AG04450 (cell line): ENCODE measurements around the gene VAV3. TPM values are rescaled to one million over a fixed set of nuclear protein-coding genes. Genes with fewer than 3 reads are reported as not detected.

Experiments used
- CTCF ChIA-PET: fragments of 300-600, 350-600 bp; formaldehyde crosslinking; extraction: SDS; loops from one replicate; lab custom pipeline; 2022; ENCODE audit warnings: antibody characterized with exemption, inconsistent platforms; lab: Charles Lee
- POLR2A ChIA-PET: fragments of 350-600 bp; formaldehyde crosslinking; extraction: SDS; loops from one replicate; lab custom pipeline; 2021; ENCODE audit warnings: antibody characterized with exemption, inconsistent platforms; lab: Yijun Ruan, JAX
- DNase-seq: peaks from one replicate; pipeline ENCODE4 v3.0.0-alpha.2; 2011; ENCODE audit warnings: low read depth, low spot score
- H3K27ac ChIP-seq: one replicate; pipeline ENCODE4 v1.5.1; 2012; ENCODE audit warnings: low read depth, low read length, control low read depth
- H3K27me3 ChIP-seq: one replicate; pipeline ENCODE4 v1.6.0; 2012; ENCODE audit warnings: low read length; ENCODE audit not compliant: control insufficient read depth, insufficient read depth
- H3K4me3 ChIP-seq: 2 replicates; pipeline ENCODE4 v1.5.1; 2011; ENCODE audit warnings: mild to moderate bottlenecking, low read depth, low read length, control low read depth
- H3K9me3 ChIP-seq: 2 replicates; pipeline ENCODE4 v1.5.1; 2012; ENCODE audit warnings: low read length; ENCODE audit not compliant: control insufficient read depth, insufficient read depth
- polyA plus RNA-seq: library from polyadenylated mRNA; depleted of rRNA; stranded (reverse); fragments of >200 nt; gene quantifications from 2 replicates; pipeline ENCODE4 v1.2.3, GENCODE V29; 2011
- TF ChIP-seq, protein P1 (sequence below): IDR thresholded peaks from 2 replicates; pipeline ENCODE4 v1.5.1; 2011; ENCODE audit warnings: low read depth, low read length, control low read depth, inconsistent platforms

The VAV3 gene
- polyA plus RNA-seq, 1 experiment: 0.02 TPM

- Histone ChIP-seq H3K4me3 (no peak overlapping the region), H3K9me3 (no peaks in the 10 kb centered on the region), H3K27me3 (no peaks in the 10 kb centered on the region), H3K27ac (no peak overlapping the region)
- no peak for DNase-seq
- TF ChIP-seq, protein P1, sequence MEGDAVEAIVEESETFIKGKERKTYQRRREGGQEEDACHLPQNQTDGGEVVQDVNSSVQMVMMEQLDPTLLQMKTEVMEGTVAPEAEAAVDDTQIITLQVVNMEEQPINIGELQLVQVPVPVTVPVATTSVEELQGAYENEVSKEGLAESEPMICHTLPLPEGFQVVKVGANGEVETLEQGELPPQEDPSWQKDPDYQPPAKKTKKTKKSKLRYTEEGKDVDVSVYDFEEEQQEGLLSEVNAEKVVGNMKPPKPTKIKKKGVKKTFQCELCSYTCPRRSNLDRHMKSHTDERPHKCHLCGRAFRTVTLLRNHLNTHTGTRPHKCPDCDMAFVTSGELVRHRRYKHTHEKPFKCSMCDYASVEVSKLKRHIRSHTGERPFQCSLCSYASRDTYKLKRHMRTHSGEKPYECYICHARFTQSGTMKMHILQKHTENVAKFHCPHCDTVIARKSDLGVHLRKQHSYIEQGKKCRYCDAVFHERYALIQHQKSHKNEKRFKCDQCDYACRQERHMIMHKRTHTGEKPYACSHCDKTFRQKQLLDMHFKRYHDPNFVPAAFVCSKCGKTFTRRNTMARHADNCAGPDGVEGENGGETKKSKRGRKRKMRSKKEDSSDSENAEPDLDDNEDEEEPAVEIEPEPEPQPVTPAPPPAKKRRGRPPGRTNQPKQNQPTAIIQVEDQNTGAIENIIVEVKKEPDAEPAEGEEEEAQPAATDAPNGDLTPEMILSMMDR: no peak
- POLR2A ChIA-PET: no interaction called here
- CTCF ChIA-PET: no interaction called here
Observed at GRCh38 chr1:107668762-107669161, 296.2 kb downstream of the VAV3 start.

DNA sequence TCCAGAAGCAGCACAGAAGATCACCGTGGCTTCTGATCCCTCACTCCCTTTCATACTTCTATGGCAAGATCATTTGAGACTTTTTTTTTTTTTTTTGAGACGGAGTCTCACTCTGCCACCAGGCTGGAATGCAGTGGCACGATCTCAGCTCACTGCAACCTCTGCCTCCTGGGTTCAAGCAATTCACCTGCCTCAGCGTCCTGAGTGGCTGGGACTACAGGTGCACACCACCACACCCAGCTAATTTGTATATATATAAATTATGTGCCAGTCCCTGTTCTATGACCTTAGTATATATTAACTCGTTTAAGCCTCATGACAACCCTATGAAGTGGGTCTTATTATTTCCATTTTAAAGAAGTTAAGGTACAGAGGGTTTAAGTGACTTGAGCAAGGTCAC is 298.5 kb downstream of the VAV3 start:
- CTCF ChIA-PET: no interaction called here
- no peak for DNase-seq

DNA sequence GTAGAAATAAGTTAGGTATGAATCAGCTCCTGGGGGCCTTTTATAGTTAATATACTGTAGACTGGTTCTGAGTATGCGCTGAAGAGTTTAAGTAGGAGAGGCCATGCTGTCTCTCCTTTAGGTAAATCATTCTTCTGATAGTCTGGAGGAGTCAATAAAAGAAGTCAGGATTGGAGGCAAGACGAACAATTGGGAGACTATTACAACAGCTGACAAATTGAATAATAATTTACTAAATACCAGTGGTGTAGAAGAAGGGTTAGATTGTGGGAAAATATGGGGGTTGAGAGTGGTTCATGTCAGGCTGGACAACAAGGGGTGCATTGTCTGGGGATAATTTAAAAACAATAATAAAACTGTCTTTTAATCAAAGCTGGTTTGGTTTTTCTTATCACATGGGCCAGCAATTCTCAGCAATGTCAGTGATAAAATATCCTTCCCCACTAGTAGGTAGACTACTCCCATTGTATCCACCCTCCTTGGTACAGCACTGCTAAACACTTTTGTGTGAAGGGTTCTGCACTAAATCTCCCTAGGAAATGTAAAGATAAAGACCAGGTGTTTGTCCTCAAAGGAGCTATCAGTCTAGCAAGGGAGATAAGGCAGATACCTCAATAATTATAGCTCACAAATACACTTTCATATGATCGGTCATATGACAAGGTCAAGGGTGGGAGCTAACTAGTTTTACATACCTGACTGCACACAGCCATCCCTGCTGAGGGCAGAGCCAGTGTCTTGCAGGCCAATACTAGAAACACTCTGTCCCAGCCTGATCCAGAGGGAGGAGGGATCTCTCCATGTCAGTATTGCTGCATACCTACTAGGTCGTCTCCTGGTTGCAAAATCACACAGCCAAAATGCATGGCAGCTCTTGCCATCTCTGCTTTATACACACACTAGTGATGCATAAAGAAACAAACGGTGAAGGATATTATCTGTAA is 299.7 kb downstream of the VAV3 start:
- ChIA-PET CTCF (no interaction called here), POLR2A (no interaction called here)
- Histone ChIP-seq H3K9me3 (no peaks in the 10 kb centered on the region), H3K4me3 (no peak overlapping the region), H3K27ac (no peak overlapping the region), H3K27me3 (no peaks in the 10 kb centered on the region)
- TF ChIP-seq, protein P1: no peak
- no peak for DNase-seq

More for the DNA sequence above, 298.5 kb downstream of the VAV3 start:
- no peaks in the 10 kb centered on the region for H3K9me3 ChIP-seq
- TF ChIP-seq, protein P1: no peak
- POLR2A ChIA-PET: no interaction called here
- H3K27ac ChIP-seq: no peak overlapping the region
- H3K4me3 ChIP-seq: no peak overlapping the region
- no peaks in the 10 kb centered on the region for H3K27me3 ChIP-seq

DNA sequence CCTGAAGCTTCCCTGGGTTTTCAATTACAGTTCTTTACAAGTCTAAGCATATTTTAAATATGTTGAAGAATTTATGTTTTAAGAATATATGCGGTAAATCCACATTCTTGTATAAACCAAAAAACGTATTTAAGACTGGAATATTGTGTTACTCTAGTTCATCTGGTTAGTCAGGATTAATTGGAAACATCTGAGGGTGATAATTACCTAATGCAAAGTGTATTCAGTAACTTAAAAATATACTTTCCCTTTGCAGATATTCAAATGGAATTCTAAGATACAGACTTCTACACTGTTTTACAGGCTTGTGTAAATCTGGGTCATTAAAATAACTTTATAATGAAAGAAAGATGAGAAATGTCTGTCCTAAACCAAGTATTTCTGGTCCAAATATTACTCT is 302.0 kb downstream of the VAV3 start:
- no peaks in the 10 kb centered on the region for H3K9me3 ChIP-seq
- POLR2A ChIA-PET: no interaction called here
- TF ChIP-seq, protein P1: no peak
- H3K27me3 ChIP-seq: no peaks in the 10 kb centered on the region
- H3K27ac ChIP-seq: no peak overlapping the region
- H3K4me3 ChIP-seq: no peak overlapping the region
- no peak for DNase-seq
- CTCF ChIA-PET: no interaction called here

GRCh38 chr1:107661158-107661557 is 303.8 kb downstream of the VAV3 start:
- DNase-seq: no peak
- Histone ChIP-seq H3K4me3 (no peak overlapping the region), H3K27me3 (no peaks in the 10 kb centered on the region), H3K9me3 (no peaks in the 10 kb centered on the region), H3K27ac (no peak overlapping the region)
- ChIA-PET CTCF (no interaction called here), POLR2A (no interaction called here)
- TF ChIP-seq, protein P1: no peak
